K562 (cell line): ENCODE data around the gene ZNF30. TPM values are rescaled to one million over a fixed set of nuclear protein-coding genes. Genes with fewer than 3 reads are reported as not detected.

ENCODE experiments used
- ATAC-seq: fragments of 200-7000 bp; cut with Tn5 transposase; 3 replicates; pipeline ENCODE4 v1.9.1; 2020; ENCODE audit warnings: moderate library complexity
- BruUV-seq: library from RNA; stranded (reverse); fragments of 400-500 nt; replicated peaks from 2 replicates; lab custom pipeline; 2021; lab: Mats Ljungman, UMichigan
- CTCF ChIA-PET: fragments of 300-600 bp; formaldehyde crosslinking; extraction: SDS; loops from one replicate; lab custom pipeline; 2021; ENCODE audit warnings: low intra/inter-chr PET ratio; lab: Yijun Ruan, JAX
- POLR2A ChIA-PET: fragments of 300-600, 350-650 bp; sonication (Branson Sonifier 250); formaldehyde crosslinking; extraction: SDS; loops from one replicate; lab custom pipeline; 2021; ENCODE audit warnings: antibody characterized with exemption, inconsistent platforms; lab: Yijun Ruan, JAX
- DNase-seq, 4 experiments: peaks; one replicate each; pipeline versions ENCODE4 v3.0.0 to v3.0.0-alpha.2; 2011 to 2018; ENCODE audit warnings: low spot score in 3 of 4, mixed read lengths in 3 of 4; ENCODE audit errors: extremely low read depth in 1 of 4
- FAIRE-seq: peaks from 2 replicates; lab custom pipeline; 2011; peaks lifted over from hg19 to GRCh38; lab: Jason Lieb, UNC
- H2AFZ ChIP-seq: 2 replicates; pipeline ENCODE4 v1.6.0; 2011; ENCODE audit warnings: low read depth, low read length, control low read depth, inconsistent platforms
- H3K27ac ChIP-seq: fragments of 200-600 bp; 3 replicates; pipeline ENCODE4 v1.8.0; 2011; ENCODE audit warnings: low read depth, mild to moderate bottlenecking, control low read depth, inconsistent platforms, low read length, moderate library complexity, mixed read lengths; ENCODE audit errors: extremely low read depth
- H3K27me3 ChIP-seq, 2 experiments: fragments of 300-600 bp in 1 of 2; 2 replicates in 1 of 2; 3 replicates in 1 of 2; pipeline versions ENCODE4 v1.6.0 to v1.8.0; 2011; ENCODE audit warnings: inconsistent platforms in 2 of 2, low read length in 2 of 2, mild to moderate bottlenecking in 1 of 2, mixed read lengths in 1 of 2, moderate library complexity in 1 of 2; ENCODE audit not compliant: control insufficient read depth in 2 of 2, insufficient read depth in 2 of 2
- H3K36me3 ChIP-seq: fragments of 300-600 bp; 3 replicates; pipeline ENCODE4 v1.8.0; 2011; ENCODE audit warnings: mild to moderate bottlenecking, low read length, inconsistent platforms; ENCODE audit not compliant: control insufficient read depth, insufficient read depth
- H3K4me1 ChIP-seq, 2 experiments: fragments of 200-600 bp in 1 of 2; replicated peaks in 1 of 2; 2 replicates in 1 of 2; 3 replicates in 1 of 2; pipeline versions ENCODE4 v1.5.1 to v1.8.0; 2011; ENCODE audit warnings: inconsistent platforms in 2 of 2, low read length in 2 of 2, mild to moderate bottlenecking in 1 of 2, mixed read lengths in 1 of 2, moderate library complexity in 1 of 2; ENCODE audit not compliant: control insufficient read depth in 2 of 2, insufficient read depth in 2 of 2
- H3K4me2 ChIP-seq: 2 replicates; pipeline ENCODE4 v1.6.1; 2011; ENCODE audit warnings: low read length, control low read depth, inconsistent platforms, mixed read lengths; ENCODE audit not compliant: insufficient read depth
- H3K4me3 ChIP-seq: fragments of 200-600 bp; sonication (generic), shearing (Covaris generic); 2 replicates; pipeline ENCODE4 v1.5.1; 2016; ENCODE audit warnings: control low read depth, inconsistent platforms
- H3K79me2 ChIP-seq: fragments of 200-600 bp; 3 replicates; pipeline ENCODE4 v1.8.0; 2011; ENCODE audit warnings: low read length, inconsistent platforms; ENCODE audit not compliant: control insufficient read depth, insufficient read depth
- H3K9ac ChIP-seq, 2 experiments: 2 replicates each; pipeline versions ENCODE4 v1.6.0 to v1.6.1; 2011; ENCODE audit warnings: low read depth in 2 of 2, low read length in 2 of 2, control low read depth in 1 of 2, inconsistent platforms in 1 of 2, mild to moderate bottlenecking in 1 of 2, mixed read lengths in 1 of 2; ENCODE audit not compliant: insufficient read depth in 1 of 2
- H3K9me1 ChIP-seq: one replicate; pipeline ENCODE4 v1.6.0; 2011; ENCODE audit warnings: inconsistent platforms, mild to moderate bottlenecking, low read length, moderate library complexity; ENCODE audit not compliant: control insufficient read depth, insufficient read depth
- H3K9me3 ChIP-seq: replicated peaks from 2 replicates; pipeline ENCODE4 v1.5.1; 2011; ENCODE audit warnings: low read depth, low read length, inconsistent platforms; ENCODE audit not compliant: control insufficient read depth, insufficient read depth
- H4K20me1 ChIP-seq: replicated peaks from 2 replicates; pipeline ENCODE4 v1.6.1; 2011; ENCODE audit warnings: low read length, inconsistent platforms, mixed read lengths; ENCODE audit not compliant: control insufficient read depth, insufficient read depth
- C11orf30 ChIP-seq: fragments of 450-650 bp; IDR thresholded peaks from 2 replicates; pipeline ENCODE4 v1.6.1; 2016; ENCODE audit warnings: low read depth, mild to moderate bottlenecking
- CCAR2 ChIP-seq: fragments of 200-400 bp; formaldehyde crosslinking; IDR thresholded peaks from 2 replicates; pipeline ENCODE4 v1.6.1; 2017; ENCODE audit warnings: mild to moderate bottlenecking, low read depth, low read length
- CHCHD3 ChIP-seq: fragments of 250-450 bp; sonication (Bioruptor Pico); IDR thresholded peaks from 2 replicates; pipeline ENCODE4 v2.1.2; 2022; ENCODE audit warnings: mild to moderate bottlenecking
- FOS ChIP-seq: IDR thresholded peaks from 3 replicates; pipeline ENCODE4 v1.6.1; 2011; ENCODE audit not compliant: insufficient read length; ENCODE audit errors: extremely low read depth
- MAFF ChIP-seq: IDR thresholded peaks from 2 replicates; pipeline ENCODE4 v1.6.1; 2012; ENCODE audit warnings: low read length, improper control_type of control experiment
- MAFG ChIP-seq: fragments of 450-650 bp; conservative IDR thresholded peaks from 2 replicates; pipeline ENCODE4 v1.6.1; 2016; ENCODE audit warnings: missing genetic modification characterization, missing compliant biosample characterization
- MAFK ChIP-seq: IDR thresholded peaks from 2 replicates; pipeline ENCODE4 v1.6.1; 2011; ENCODE audit warnings: low read length, improper control_type of control experiment
- NCOR1 ChIP-seq: fragments of 450-650 bp; IDR thresholded peaks from 2 replicates; pipeline ENCODE4 v1.6.1; 2016; ENCODE audit warnings: mild to moderate bottlenecking, moderate library complexity
- NR2C1 ChIP-seq, 2 experiments: fragments of 450-650 bp; IDR thresholded peaks; 2 replicates each; pipeline ENCODE4 v1.6.1; 2017; ENCODE audit warnings: mild to moderate bottlenecking in 2 of 2, antibody characterized with exemption in 1 of 2, inconsistent platforms in 1 of 2, missing compliant biosample characterization in 1 of 2, missing genetic modification characterization in 1 of 2
- RBM25 ChIP-seq: fragments of 200-400 bp; formaldehyde crosslinking; IDR thresholded peaks from 2 replicates; pipeline ENCODE4 v1.6.1; 2018; ENCODE audit warnings: low read length, low read depth, moderate library complexity; ENCODE audit not compliant: severe bottlenecking
- RFX5 ChIP-seq: IDR thresholded peaks from 2 replicates; pipeline ENCODE4 v1.6.1; 2011; ENCODE audit warnings: low read depth, mild to moderate bottlenecking, improper control_type of control experiment, low read length
- RNF2 ChIP-seq: sonication (generic); IDR thresholded peaks from 2 replicates; pipeline ENCODE4 v1.6.1; 2016
- TCF7 ChIP-seq: sonication (generic); IDR thresholded peaks from 2 replicates; pipeline ENCODE4 v1.6.1; 2016; ENCODE audit warnings: antibody characterized with exemption, borderline replicate concordance
- ZNF174 ChIP-seq: fragments of 250-450 bp; sonication (Bioruptor Pico); IDR thresholded peaks from 2 replicates; pipeline ENCODE4 v1.4.0; 2020; ENCODE audit warnings: mild to moderate bottlenecking
- ZNF212 ChIP-seq: fragments of 450-650 bp; formaldehyde crosslinking; IDR thresholded peaks from 2 replicates; pipeline ENCODE4 v1.4.0; 2020; ENCODE audit warnings: mild to moderate bottlenecking
- ZNF263 ChIP-seq: sonication (generic); formaldehyde crosslinking; IDR thresholded peaks from 2 replicates; pipeline ENCODE4 v1.8.0; 2022; ENCODE audit warnings: mild to moderate bottlenecking, missing genetic modification reagents, borderline replicate concordance
- ZNF316 ChIP-seq: fragments of 450-650 bp; IDR thresholded peaks from 2 replicates; pipeline ENCODE4 v1.6.1; 2016
- ZNF644 ChIP-seq: fragments of 200-800 bp; sonication (Bioruptor generic); IDR thresholded peaks from 2 replicates; pipeline ENCODE4 v1.6.1; 2016; ENCODE audit warnings: low read depth, missing genetic modification characterization, missing compliant biosample characterization
- ZSCAN32 ChIP-seq: fragments of 450-650 bp; formaldehyde crosslinking; IDR thresholded peaks from 2 replicates; pipeline ENCODE4 v1.4.0; 2020; ENCODE audit warnings: mild to moderate bottlenecking, moderate library complexity
- WGBS: fragments of 100-300 bp; shearing (Covaris generic); methylation state at CpG from one replicate; pipeline ENCODE4 v1.1.6; 2016; ENCODE audit warnings: low coverage, mixed read lengths; ENCODE audit not compliant: insufficient coverage; ENCODE audit errors: missing lambda C conversion rate; 5-methylcytosine and 5-hydroxymethylcytosine counted together
- in situ Hi-C: fragments of 300-500 bp; cut with MboI; formaldehyde crosslinking; loops from 4 replicates; pipeline ENCODE4 v1.15.0; 2018; ENCODE audit warnings: inconsistent platforms, mixed read lengths
- intact Hi-C: fragments of 100-400 bp; cut with micrococcal nuclease; formaldehyde crosslinking; loops from 2 replicates; pipeline ENCODE4 v1.14.2; 2022
- polyA plus RNA-seq, 8 experiments: library from polyadenylated mRNA; depleted of rRNA in 4 of 8; stranded (reverse) in 5 of 8; unstranded in 3 of 8; fragments of >200 nt; fragmentation: Nextera tagmentation in 2 of 8; fragmentation: Illumina TruSeq in 1 of 8; extraction: Ambion mirVana in 2 of 8; extraction: Trizol in 1 of 8; gene quantifications; 2 replicates each; pipeline versions ENCODE4 v1.2.1 to v1.2.3, GENCODE V29; 2011 to 2014; ENCODE audit warnings: inconsistent platforms in 1 of 8, missing spikeins in 1 of 8
- total RNA-seq, 7 experiments: library from RNA; depleted of rRNA in 6 of 7; stranded (reverse); fragments of >200 nt in 6 of 7; fragmentation: Illumina TruSeq in 2 of 7; extraction: Trizol in 2 of 7; gene quantifications; 2 replicates each; pipeline versions ENCODE4 v1.2.1 to v1.2.3, GENCODE V29; 2011 to 2021; ENCODE audit warnings: low replicate concordance in 1 of 7
- TF ChIP-seq, protein P1 (sequence below): fragments of 250-450 bp; sonication (Bioruptor Pico); IDR thresholded peaks from 2 replicates; pipeline ENCODE4 v1.5.0; 2021
- TF ChIP-seq, protein P2 (sequence below): fragments of 450-650 bp; IDR thresholded peaks from 2 replicates; pipeline ENCODE4 v1.6.1; 2016; ENCODE audit warnings: missing biosample characterization, missing genetic modification characterization

The ZNF30 gene
- total and polyA plus RNA-seq, 9 of the 15 experiments (the other 6 are each of a cell fraction or from before 2014, with no cell fraction given): 7.3 to 13.4 (median 10.6) TPM

DNA sequence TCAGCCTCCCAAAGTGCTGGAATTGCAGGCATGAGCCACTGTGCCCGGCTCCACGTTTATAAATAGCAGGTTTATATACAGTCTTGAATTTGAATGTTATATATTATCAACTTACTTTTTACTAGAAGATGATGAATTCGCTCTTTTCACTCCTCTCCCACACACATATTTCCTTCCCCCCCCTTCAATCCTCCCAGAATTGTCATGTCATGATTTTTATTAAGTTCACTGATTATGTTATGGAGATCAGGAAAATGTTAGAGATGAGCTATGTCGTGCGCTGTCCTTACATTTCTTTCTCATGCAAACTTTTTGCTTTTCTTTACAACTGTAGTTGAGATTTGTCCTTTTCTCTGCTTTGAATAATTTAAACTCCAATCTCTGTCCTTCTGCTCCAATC lies 55.6 kb downstream of the ZNF30 start:
- TF ChIP-seq NR2C1 (IDR thresholded peaks at IDR 0.05) (no peak), NR2C1 (tag; IDR thresholded peaks at IDR 0.05) (no peak), NCOR1 (no peak), MAFF (0 out of 2 replicates have a peak, but pooled peaks have one; percentile 9), RBM25 (no peak), RNF2 (no peak), CCAR2 (no peak), ZNF316 (peak; percentile 85), MAFK (no peak), TCF7 (no peak), RFX5 (no peak), ZNF644 (tag) (no peak), FOS (no peak), MAFG (peak; percentile 68), ZSCAN32 (CRISPR knock-in tag) (no peak), CHCHD3 (CRISPR knock-in tag) (no peak), ZNF212 (CRISPR knock-in tag) (no peak), ZNF174 (CRISPR knock-in tag) (no peak), ZNF263 (CRISPR knock-in tag) (no peak), C11orf30 (peak; percentile 66)
- TF ChIP-seq, protein P1, sequence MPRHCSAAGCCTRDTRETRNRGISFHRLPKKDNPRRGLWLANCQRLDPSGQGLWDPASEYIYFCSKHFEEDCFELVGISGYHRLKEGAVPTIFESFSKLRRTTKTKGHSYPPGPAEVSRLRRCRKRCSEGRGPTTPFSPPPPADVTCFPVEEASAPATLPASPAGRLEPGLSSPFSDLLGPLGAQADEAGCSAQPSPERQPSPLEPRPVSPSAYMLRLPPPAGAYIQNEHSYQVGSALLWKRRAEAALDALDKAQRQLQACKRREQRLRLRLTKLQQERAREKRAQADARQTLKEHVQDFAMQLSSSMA (CRISPR knock-in tag): no peak
- TF ChIP-seq, protein P2, sequence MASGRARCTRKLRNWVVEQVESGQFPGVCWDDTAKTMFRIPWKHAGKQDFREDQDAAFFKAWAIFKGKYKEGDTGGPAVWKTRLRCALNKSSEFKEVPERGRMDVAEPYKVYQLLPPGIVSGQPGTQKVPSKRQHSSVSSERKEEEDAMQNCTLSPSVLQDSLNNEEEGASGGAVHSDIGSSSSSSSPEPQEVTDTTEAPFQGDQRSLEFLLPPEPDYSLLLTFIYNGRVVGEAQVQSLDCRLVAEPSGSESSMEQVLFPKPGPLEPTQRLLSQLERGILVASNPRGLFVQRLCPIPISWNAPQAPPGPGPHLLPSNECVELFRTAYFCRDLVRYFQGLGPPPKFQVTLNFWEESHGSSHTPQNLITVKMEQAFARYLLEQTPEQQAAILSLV (tag): no peak
- H3K4me3 ChIP-seq: no peak overlapping the region
- WGBS: 28% methylated on average over 5 of the region's 5 CpGs
- H3K9me3 ChIP-seq: peaks cover 6% of the 10 kb centered on the region
- no peak for ATAC-seq
- no peaks in the 10 kb centered on the region for H3K79me2 ChIP-seq
- H2AFZ ChIP-seq: peak overlapping the region; percentile 35; the same call in 1 of the 2 replicates
- H3K27me3 ChIP-seq: no peaks in the 10 kb centered on the region
- FAIRE-seq: no peak
- ChIA-PET CTCF (no interaction called here), POLR2A (no interaction called here)
- BruUV-seq: no TSS peak
- in situ Hi-C loops (no loop called here), intact Hi-C loops (no loop called here)
- no peak overlapping the region for H3K9ac ChIP-seq
- DNase-seq: no peak
- peaks cover 6 to 8% of the 10 kb centered on the region in 2 experiments; a peak in 3 of 5 replicates for H3K4me1 ChIP-seq
- no peaks in the 10 kb centered on the region for H4K20me1 ChIP-seq
- no peak overlapping the region for H3K27ac ChIP-seq
- no peaks in the 10 kb centered on the region for H3K9me1 ChIP-seq
- H3K36me3 ChIP-seq: no peaks in the 10 kb centered on the region
- no peak overlapping the region for H3K4me2 ChIP-seq
